K562 (cell line): ENCODE results near the gene CEMIP. TPM values are rescaled to one million over a fixed set of nuclear protein-coding genes. Genes with fewer than 3 reads are reported as not detected.
A peak's percentile ranks its signal among the peaks of the same experiment; 100 is the strongest.

ENCODE experiments used
- EGR1 ChIP-seq: fragments of 450-650 bp; conservative IDR thresholded peaks from 2 replicates; pipeline ENCODE4 v1.6.1; 2017; ENCODE audit warnings: mild to moderate bottlenecking
- EP300 ChIP-seq: IDR thresholded peaks from 2 replicates; pipeline ENCODE4 v1.6.1; 2012; ENCODE audit warnings: low read length, improper control_type of control experiment
- EWSR1 ChIP-seq: fragments of 450-650 bp; IDR thresholded peaks from 2 replicates; pipeline ENCODE4 v1.6.1; 2018; ENCODE audit warnings: borderline replicate concordance, mild to moderate bottlenecking, low read depth, moderate library complexity; ENCODE audit not compliant: partially characterized antibody
- KDM1A ChIP-seq, 2 experiments: fragments of 450-650 bp; IDR thresholded peaks; 2 replicates each; pipeline ENCODE4 v1.6.1; 2016; ENCODE audit warnings: mild to moderate bottlenecking in 2 of 2
- KDM2B ChIP-seq: fragments of 250-450 bp; sonication (Bioruptor Pico); IDR thresholded peaks from 2 replicates; pipeline ENCODE4 v1.8.0; 2021; ENCODE audit warnings: mild to moderate bottlenecking, moderate library complexity
- KDM5B ChIP-seq: fragments of 200-600 bp; sonication (generic); IDR thresholded peaks from 2 replicates; pipeline ENCODE4 v1.6.1; 2012; ENCODE audit warnings: low read depth, mild to moderate bottlenecking, moderate library complexity, low read length, control low read depth, inconsistent platforms; ENCODE audit not compliant: insufficient replicate concordance
- MECOM ChIP-seq: fragments of 250-450 bp; sonication (Bioruptor Pico); IDR thresholded peaks from 2 replicates; pipeline ENCODE4 v1.8.0; 2022; ENCODE audit warnings: inconsistent platforms
- MEF2D ChIP-seq: conservative IDR thresholded peaks from 2 replicates; pipeline ENCODE4 v1.6.1; 2016; ENCODE audit warnings: low read depth, missing genetic modification characterization, missing compliant biosample characterization
- MTA3 ChIP-seq: fragments of 450-650 bp; formaldehyde crosslinking; IDR thresholded peaks from 2 replicates; pipeline ENCODE4 v1.6.1; 2017; ENCODE audit warnings: mild to moderate bottlenecking, borderline replicate concordance
- RAD21 ChIP-seq, 2 experiments: fragments of 250-450 bp in 1 of 2; fragments of 450-650 bp in 1 of 2; sonication (Bioruptor Pico) in 1 of 2; formaldehyde crosslinking in 1 of 2; IDR thresholded peaks in 1 of 2; conservative IDR thresholded peaks in 1 of 2; 2 replicates each; pipeline versions ENCODE4 v1.4.0 to v1.8.0; 2020 to 2022; ENCODE audit warnings: mild to moderate bottlenecking in 2 of 2, moderate library complexity in 1 of 2
- SOX6 ChIP-seq: fragments of 450-650 bp; IDR thresholded peaks from 2 replicates; pipeline ENCODE4 v1.6.1; 2014; ENCODE audit warnings: mild to moderate bottlenecking
- SRSF9 ChIP-seq: fragments of 200-400 bp; formaldehyde crosslinking; IDR thresholded peaks from 2 replicates; pipeline ENCODE4 v1.6.1; 2017; ENCODE audit warnings: low read depth, low read length, borderline replicate concordance
- TEAD4 ChIP-seq, 2 experiments: sonication (generic) in 1 of 2; formaldehyde crosslinking in 1 of 2; IDR thresholded peaks; 2 replicates each; pipeline versions ENCODE4 v1.6.1 to v1.8.0; 2012 to 2022; ENCODE audit warnings: borderline replicate concordance in 1 of 2, inconsistent platforms in 1 of 2, low read length in 1 of 2, mild to moderate bottlenecking in 1 of 2, missing genetic modification reagents in 1 of 2
- ZFPM2 ChIP-seq: fragments of 250-450 bp; sonication (Bioruptor Pico); IDR thresholded peaks from 2 replicates; pipeline ENCODE4 v1.5.1; 2022; ENCODE audit warnings: mild to moderate bottlenecking
- ZNF384 ChIP-seq: IDR thresholded peaks from 2 replicates; pipeline ENCODE4 v1.6.1; 2012; ENCODE audit warnings: low read depth, low read length, improper control_type of control experiment
- polyA plus RNA-seq, 8 experiments: library from polyadenylated mRNA; depleted of rRNA in 4 of 8; stranded (reverse) in 5 of 8; unstranded in 3 of 8; fragments of >200 nt; fragmentation: Nextera tagmentation in 2 of 8; fragmentation: Illumina TruSeq in 1 of 8; extraction: Ambion mirVana in 2 of 8; extraction: Trizol in 1 of 8; gene quantifications; 2 replicates each; pipeline versions ENCODE4 v1.2.1 to v1.2.3, GENCODE V29; 2011 to 2014; ENCODE audit warnings: inconsistent platforms in 1 of 8, missing spikeins in 1 of 8
- total RNA-seq, 7 experiments: library from RNA; depleted of rRNA in 6 of 7; stranded (reverse); fragments of >200 nt in 6 of 7; fragmentation: Illumina TruSeq in 2 of 7; extraction: Trizol in 2 of 7; gene quantifications; 2 replicates each; pipeline versions ENCODE4 v1.2.1 to v1.2.3, GENCODE V29; 2011 to 2021; ENCODE audit warnings: low replicate concordance in 1 of 7
- TF ChIP-seq, protein P1 (sequence below), 2 experiments: fragments of 450-650 bp; IDR thresholded peaks; 2 replicates each; pipeline ENCODE4 v1.6.1; 2018; ENCODE audit warnings: mild to moderate bottlenecking in 2 of 2, low read depth in 1 of 2; ENCODE audit not compliant: partially characterized antibody in 2 of 2
- TF ChIP-seq, protein P2 (sequence below): fragments of 450-650 bp; IDR thresholded peaks from 2 replicates; pipeline ENCODE4 v1.6.1; 2016; ENCODE audit warnings: borderline replicate concordance
- TF ChIP-seq, protein P3 (sequence below): fragments of 450-650 bp; IDR thresholded peaks from 2 replicates; pipeline ENCODE4 v1.6.1; 2016
- TF ChIP-seq, protein P4 (sequence below): fragments of 250-450 bp; sonication (Bioruptor Pico); IDR thresholded peaks from 2 replicates; pipeline ENCODE4 v1.8.0; 2022; ENCODE audit warnings: moderate library complexity, mild to moderate bottlenecking, inconsistent platforms
- TF ChIP-seq, protein P5 (sequence below): fragments of 450-650 bp; IDR thresholded peaks from 2 replicates; pipeline ENCODE4 v1.6.1; 2016; ENCODE audit warnings: missing biosample characterization, missing genetic modification characterization

The CEMIP gene
- total and polyA plus RNA-seq, 9 of the 15 experiments (the other 6 are each of a cell fraction or from before 2014, with no cell fraction given), result 0.33 TPM; not detected in 8

DNA sequence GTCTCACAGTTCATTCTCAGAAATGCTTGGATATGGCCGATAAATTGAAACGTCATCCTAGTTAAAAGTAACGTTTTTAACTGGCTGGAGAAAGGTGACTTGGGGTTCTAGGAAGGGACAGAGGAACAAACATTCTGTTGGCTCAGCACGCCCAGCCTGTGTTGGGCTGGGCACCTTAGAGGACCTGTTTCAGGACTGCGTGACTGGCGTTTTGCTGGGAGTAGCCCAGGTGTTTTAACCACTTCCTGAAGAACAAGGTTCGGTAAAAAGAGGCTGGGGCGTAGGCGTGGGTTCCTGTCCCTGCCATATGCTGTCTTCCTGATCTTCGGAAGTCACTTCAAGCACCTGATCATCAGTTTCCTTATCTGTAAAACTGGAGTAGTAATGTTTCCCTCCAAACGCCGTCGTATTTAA is 220.5 kb downstream of the CEMIP start (continued):
- TF ChIP-seq, protein P1, sequence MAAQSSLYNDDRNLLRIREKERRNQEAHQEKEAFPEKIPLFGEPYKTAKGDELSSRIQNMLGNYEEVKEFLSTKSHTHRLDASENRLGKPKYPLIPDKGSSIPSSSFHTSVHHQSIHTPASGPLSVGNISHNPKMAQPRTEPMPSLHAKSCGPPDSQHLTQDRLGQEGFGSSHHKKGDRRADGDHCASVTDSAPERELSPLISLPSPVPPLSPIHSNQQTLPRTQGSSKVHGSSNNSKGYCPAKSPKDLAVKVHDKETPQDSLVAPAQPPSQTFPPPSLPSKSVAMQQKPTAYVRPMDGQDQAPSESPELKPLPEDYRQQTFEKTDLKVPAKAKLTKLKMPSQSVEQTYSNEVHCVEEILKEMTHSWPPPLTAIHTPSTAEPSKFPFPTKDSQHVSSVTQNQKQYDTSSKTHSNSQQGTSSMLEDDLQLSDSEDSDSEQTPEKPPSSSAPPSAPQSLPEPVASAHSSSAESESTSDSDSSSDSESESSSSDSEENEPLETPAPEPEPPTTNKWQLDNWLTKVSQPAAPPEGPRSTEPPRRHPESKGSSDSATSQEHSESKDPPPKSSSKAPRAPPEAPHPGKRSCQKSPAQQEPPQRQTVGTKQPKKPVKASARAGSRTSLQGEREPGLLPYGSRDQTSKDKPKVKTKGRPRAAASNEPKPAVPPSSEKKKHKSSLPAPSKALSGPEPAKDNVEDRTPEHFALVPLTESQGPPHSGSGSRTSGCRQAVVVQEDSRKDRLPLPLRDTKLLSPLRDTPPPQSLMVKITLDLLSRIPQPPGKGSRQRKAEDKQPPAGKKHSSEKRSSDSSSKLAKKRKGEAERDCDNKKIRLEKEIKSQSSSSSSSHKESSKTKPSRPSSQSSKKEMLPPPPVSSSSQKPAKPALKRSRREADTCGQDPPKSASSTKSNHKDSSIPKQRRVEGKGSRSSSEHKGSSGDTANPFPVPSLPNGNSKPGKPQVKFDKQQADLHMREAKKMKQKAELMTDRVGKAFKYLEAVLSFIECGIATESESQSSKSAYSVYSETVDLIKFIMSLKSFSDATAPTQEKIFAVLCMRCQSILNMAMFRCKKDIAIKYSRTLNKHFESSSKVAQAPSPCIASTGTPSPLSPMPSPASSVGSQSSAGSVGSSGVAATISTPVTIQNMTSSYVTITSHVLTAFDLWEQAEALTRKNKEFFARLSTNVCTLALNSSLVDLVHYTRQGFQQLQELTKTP (IDR thresholded peaks at IDR 0.05; ENCODE audit: low read depth in 1 of 2, partially characterized antibody in 2 of 2), result no peak
- TF ChIP-seq, protein P2, sequence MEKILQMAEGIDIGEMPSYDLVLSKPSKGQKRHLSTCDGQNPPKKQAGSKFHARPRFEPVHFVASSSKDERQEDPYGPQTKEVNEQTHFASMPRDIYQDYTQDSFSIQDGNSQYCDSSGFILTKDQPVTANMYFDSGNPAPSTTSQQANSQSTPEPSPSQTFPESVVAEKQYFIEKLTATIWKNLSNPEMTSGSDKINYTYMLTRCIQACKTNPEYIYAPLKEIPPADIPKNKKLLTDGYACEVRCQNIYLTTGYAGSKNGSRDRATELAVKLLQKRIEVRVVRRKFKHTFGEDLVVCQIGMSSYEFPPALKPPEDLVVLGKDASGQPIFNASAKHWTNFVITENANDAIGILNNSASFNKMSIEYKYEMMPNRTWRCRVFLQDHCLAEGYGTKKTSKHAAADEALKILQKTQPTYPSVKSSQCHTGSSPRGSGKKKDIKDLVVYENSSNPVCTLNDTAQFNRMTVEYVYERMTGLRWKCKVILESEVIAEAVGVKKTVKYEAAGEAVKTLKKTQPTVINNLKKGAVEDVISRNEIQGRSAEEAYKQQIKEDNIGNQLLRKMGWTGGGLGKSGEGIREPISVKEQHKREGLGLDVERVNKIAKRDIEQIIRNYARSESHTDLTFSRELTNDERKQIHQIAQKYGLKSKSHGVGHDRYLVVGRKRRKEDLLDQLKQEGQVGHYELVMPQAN, result no peak
- no peak for TF ChIP-seq ZNF384
- peak; percentile 10; the same call in 1 of the 2 replicates for TF ChIP-seq TEAD4 (IDR thresholded peaks at IDR 0.05; ENCODE audit: low read length)
- no peak for TF ChIP-seq TEAD4 (CRISPR knock-in tag; IDR thresholded peaks at IDR 0.05; ENCODE audit: borderline replicate concordance)
- no peak for TF ChIP-seq MECOM (CRISPR knock-in tag)
- peak; percentile 82 for TF ChIP-seq EGR1
- TF ChIP-seq SOX6, result peak; percentile 34; the same call in 1 of the 2 replicates
- TF ChIP-seq, protein P3, sequence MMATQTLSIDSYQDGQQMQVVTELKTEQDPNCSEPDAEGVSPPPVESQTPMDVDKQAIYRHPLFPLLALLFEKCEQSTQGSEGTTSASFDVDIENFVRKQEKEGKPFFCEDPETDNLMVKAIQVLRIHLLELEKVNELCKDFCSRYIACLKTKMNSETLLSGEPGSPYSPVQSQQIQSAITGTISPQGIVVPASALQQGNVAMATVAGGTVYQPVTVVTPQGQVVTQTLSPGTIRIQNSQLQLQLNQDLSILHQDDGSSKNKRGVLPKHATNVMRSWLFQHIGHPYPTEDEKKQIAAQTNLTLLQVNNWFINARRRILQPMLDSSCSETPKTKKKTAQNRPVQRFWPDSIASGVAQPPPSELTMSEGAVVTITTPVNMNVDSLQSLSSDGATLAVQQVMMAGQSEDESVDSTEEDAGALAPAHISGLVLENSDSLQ, result peak; percentile 42; the same call in 1 of the 2 replicates
- TF ChIP-seq, protein P4, sequence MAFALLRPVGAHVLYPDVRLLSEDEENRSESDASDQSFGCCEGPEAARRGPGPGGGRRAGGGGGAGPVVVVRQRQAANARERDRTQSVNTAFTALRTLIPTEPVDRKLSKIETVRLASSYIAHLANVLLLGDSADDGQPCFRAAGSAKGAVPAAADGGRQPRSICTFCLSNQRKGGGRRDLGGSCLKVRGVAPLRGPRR, result no peak
- peak; percentile 53 for TF ChIP-seq KDM5B
- no peak for TF ChIP-seq KDM2B (CRISPR knock-in tag)
- TF ChIP-seq, protein P5, sequence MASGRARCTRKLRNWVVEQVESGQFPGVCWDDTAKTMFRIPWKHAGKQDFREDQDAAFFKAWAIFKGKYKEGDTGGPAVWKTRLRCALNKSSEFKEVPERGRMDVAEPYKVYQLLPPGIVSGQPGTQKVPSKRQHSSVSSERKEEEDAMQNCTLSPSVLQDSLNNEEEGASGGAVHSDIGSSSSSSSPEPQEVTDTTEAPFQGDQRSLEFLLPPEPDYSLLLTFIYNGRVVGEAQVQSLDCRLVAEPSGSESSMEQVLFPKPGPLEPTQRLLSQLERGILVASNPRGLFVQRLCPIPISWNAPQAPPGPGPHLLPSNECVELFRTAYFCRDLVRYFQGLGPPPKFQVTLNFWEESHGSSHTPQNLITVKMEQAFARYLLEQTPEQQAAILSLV (tag), result no peak
- no peak for TF ChIP-seq EWSR1
- TF ChIP-seq ZFPM2, result no peak
- no peak for TF ChIP-seq RAD21 (CRISPR knock-in tag; conservative IDR thresholded peaks at IDR 0.05 in 1 of 2, IDR thresholded peaks at IDR 0.05 in 1 of 2)
- TF ChIP-seq KDM1A (IDR thresholded peaks at IDR 0.05), result no peak
- no peak for TF ChIP-seq SRSF9
- TF ChIP-seq EP300, result peak; percentile 59
- TF ChIP-seq MTA3, result no peak
- TF ChIP-seq MEF2D, result no peak
